SK-N-SH (cell line): Measurements from ENCODE around the gene IL26. TPM values are rescaled to one million over a fixed set of nuclear protein-coding genes. Genes with fewer than 3 reads are reported as not detected.
A peak's percentile ranks its signal among the peaks of the same experiment; 100 is the strongest.

Source experiments
- CTCF ChIA-PET: fragments of 300-600, 350-600 bp; formaldehyde crosslinking; extraction: SDS; loops from one replicate; lab custom pipeline; 2021; lab: Yijun Ruan, JAX
- POLR2A ChIA-PET: fragments of 350-600 bp; sonication (Branson Sonifier 250); formaldehyde crosslinking; extraction: SDS; loops from one replicate; lab custom pipeline; 2020; ENCODE audit warnings: antibody characterized with exemption, inconsistent platforms; lab: Yijun Ruan, JAX
- DNase-seq: peaks from one replicate; pipeline ENCODE4 v3.0.0; 2012
- H2AFZ ChIP-seq: fragments of 200-600 bp; sonication (generic); 2 replicates; pipeline ENCODE4 v1.8.1; 2016; ENCODE audit warnings: antibody characterized with exemption, mild to moderate bottlenecking, low read depth
- H3F3A ChIP-seq: fragments of 200-600 bp; sonication (generic); replicated peaks from 2 replicates; pipeline ENCODE3; 2016; ENCODE audit warnings: antibody characterized with exemption, mild to moderate bottlenecking; ENCODE audit not compliant: insufficient read depth
- H3K27ac ChIP-seq, 2 experiments: fragments of 200-500 bp in 1 of 2; fragments of 200-600 bp in 1 of 2; sonication (Bioruptor generic) in 1 of 2; sonication (generic), shearing (Covaris generic) in 1 of 2; 2 replicates each; pipeline versions ENCODE4 v1.5.1 to v1.6.1; 2014 to 2016; ENCODE audit warnings: low read depth in 2 of 2, inconsistent platforms in 1 of 2, low read length in 1 of 2, mild to moderate bottlenecking in 1 of 2, mixed read lengths in 1 of 2
- H3K27me3 ChIP-seq: fragments of 200-600 bp; sonication (generic), shearing (Covaris generic); 2 replicates; pipeline ENCODE4 v1.6.1; 2016; ENCODE audit warnings: mixed run types; ENCODE audit not compliant: insufficient read depth
- H3K36me3 ChIP-seq, 2 experiments: fragments of 200-500 bp in 1 of 2; fragments of 200-600 bp in 1 of 2; sonication (Bioruptor generic) in 1 of 2; sonication (generic) in 1 of 2; replicated peaks in 1 of 2; 2 replicates each; pipeline versions ENCODE3 to v1.5.1; 2014 to 2016; ENCODE audit warnings: low read length in 1 of 2, mild to moderate bottlenecking in 1 of 2; ENCODE audit not compliant: insufficient read depth in 2 of 2, control insufficient read depth in 1 of 2
- H3K4me1 ChIP-seq, 2 experiments: fragments of 200-500 bp in 1 of 2; fragments of 200-600 bp in 1 of 2; sonication (Bioruptor generic) in 1 of 2; sonication (generic), shearing (Covaris generic) in 1 of 2; 2 replicates each; pipeline versions ENCODE4 v1.5.1 to v1.6.1; 2014 to 2016; ENCODE audit warnings: low read depth in 1 of 2, low read length in 1 of 2, mixed run types in 1 of 2; ENCODE audit not compliant: insufficient read depth in 2 of 2, control insufficient read depth in 1 of 2
- H3K4me2 ChIP-seq: fragments of 200-600 bp; sonication (generic), shearing (Covaris generic); 2 replicates; pipeline ENCODE4 v1.6.1; 2017; ENCODE audit warnings: mixed run types
- H3K4me3 ChIP-seq, 2 experiments: fragments of 200-500 bp in 1 of 2; fragments of 200-600 bp in 1 of 2; sonication (Bioruptor generic) in 1 of 2; sonication (generic), shearing (Covaris generic) in 1 of 2; 2 replicates each; pipeline versions ENCODE4 v1.5.1 to v1.8.1; 2014 to 2016; ENCODE audit warnings: low read depth in 2 of 2, inconsistent platforms in 1 of 2, low read length in 1 of 2, mild to moderate bottlenecking in 1 of 2, mixed read lengths in 1 of 2, moderate library complexity in 1 of 2
- H3K79me2 ChIP-seq: fragments of 200-600 bp; sonication (generic); 2 replicates; pipeline ENCODE4 v1.8.1; 2017; ENCODE audit warnings: mild to moderate bottlenecking; ENCODE audit not compliant: insufficient read depth
- H3K9ac ChIP-seq: fragments of 200-600 bp; sonication (generic); 2 replicates; pipeline ENCODE4 v1.6.1; 2017; ENCODE audit warnings: mixed run types
- H3K9me2 ChIP-seq: fragments of 200-600 bp; sonication (generic); 2 replicates; pipeline ENCODE4 v1.6.1; 2017; ENCODE audit warnings: mixed run types
- H3K9me3 ChIP-seq: fragments of 200-600 bp; sonication (generic); 2 replicates; pipeline ENCODE4 v1.6.1; 2017; ENCODE audit warnings: mixed run types, mild to moderate bottlenecking, moderate library complexity
- H4K20me1 ChIP-seq: fragments of 200-600 bp; sonication (generic); 2 replicates; pipeline ENCODE4 v1.6.1; 2017; ENCODE audit warnings: mild to moderate bottlenecking, mixed run types; ENCODE audit not compliant: insufficient read depth
- EZH2phosphoT487 ChIP-seq: fragments of 200-600 bp; sonication (generic); IDR thresholded peaks from 2 replicates; pipeline ENCODE4 v1.6.1; 2017; ENCODE audit warnings: low read depth, mixed run types, mild to moderate bottlenecking, antibody characterized with exemption, moderate library complexity, borderline replicate concordance
- FOSL2 ChIP-seq: IDR thresholded peaks from 2 replicates; pipeline ENCODE4 v1.4.0; 2012; ENCODE audit warnings: low read depth, mild to moderate bottlenecking, moderate library complexity, borderline replicate concordance
- JUND ChIP-seq: IDR thresholded peaks from 2 replicates; pipeline ENCODE4 v1.4.0; 2012
- MEF2A ChIP-seq: IDR thresholded peaks from 2 replicates; pipeline ENCODE4 v1.4.0; 2012; ENCODE audit warnings: low read depth, borderline replicate concordance
- RAD21 ChIP-seq: IDR thresholded peaks from 2 replicates; pipeline ENCODE4 v1.6.1; 2012; ENCODE audit warnings: mild to moderate bottlenecking, low read length
- RFX5 ChIP-seq: IDR thresholded peaks from 2 replicates; pipeline ENCODE4 v1.6.1; 2012; ENCODE audit warnings: mild to moderate bottlenecking, improper control_type of control experiment, low read length
- RXRA ChIP-seq: IDR thresholded peaks from 2 replicates; pipeline ENCODE4 v1.4.0; 2012; ENCODE audit warnings: low read depth, mild to moderate bottlenecking, borderline replicate concordance
- TAF1 ChIP-seq: IDR thresholded peaks from 2 replicates; pipeline ENCODE4 v1.6.1; 2012; ENCODE audit warnings: low read depth, mild to moderate bottlenecking, low read length, moderate library complexity, borderline replicate concordance
- TCF12 ChIP-seq: IDR thresholded peaks from 2 replicates; pipeline ENCODE4 v1.4.0; 2012
- TEAD4 ChIP-seq: IDR thresholded peaks from 2 replicates; pipeline ENCODE4 v1.4.0; 2012; ENCODE audit warnings: mild to moderate bottlenecking, borderline replicate concordance; ENCODE audit not compliant: insufficient read depth
- ZBTB33 ChIP-seq: IDR thresholded peaks from 2 replicates; pipeline ENCODE4 v1.4.0; 2012; ENCODE audit warnings: low read depth, borderline replicate concordance
- WGBS: methylation state at CpG from one replicate; pipeline ENCODE4 v1.1.6; 2017; ENCODE audit warnings: low lambda C conversion rate; 5-methylcytosine and 5-hydroxymethylcytosine counted together
- polyA plus RNA-seq, 3 experiments: library from polyadenylated mRNA; depleted of rRNA; stranded (reverse); fragments of >200 nt; gene quantifications; 2 replicates each; pipeline ENCODE4 v1.2.3, GENCODE V29; 2012
- TF ChIP-seq, protein P1 (sequence below): fragments of 150-350 bp; IDR thresholded peaks from 2 replicates; pipeline ENCODE4 v1.6.1; 2017; ENCODE audit warnings: antibody characterized with exemption, low read length, low read depth, borderline replicate concordance
- TF ChIP-seq, protein P2 (sequence below): fragments of 200-600 bp; sonication (generic); IDR thresholded peaks from 2 replicates; pipeline ENCODE4 v1.6.1; 2017; ENCODE audit warnings: antibody characterized with exemption, mild to moderate bottlenecking, moderate library complexity
- TF ChIP-seq, protein P3 (sequence below): IDR thresholded peaks from 2 replicates; pipeline ENCODE4; 2012

IL26 gene
- polyA plus RNA-seq, 1 of the 3 experiments (the other 2 are of a cell fraction) = not detected

DNA sequence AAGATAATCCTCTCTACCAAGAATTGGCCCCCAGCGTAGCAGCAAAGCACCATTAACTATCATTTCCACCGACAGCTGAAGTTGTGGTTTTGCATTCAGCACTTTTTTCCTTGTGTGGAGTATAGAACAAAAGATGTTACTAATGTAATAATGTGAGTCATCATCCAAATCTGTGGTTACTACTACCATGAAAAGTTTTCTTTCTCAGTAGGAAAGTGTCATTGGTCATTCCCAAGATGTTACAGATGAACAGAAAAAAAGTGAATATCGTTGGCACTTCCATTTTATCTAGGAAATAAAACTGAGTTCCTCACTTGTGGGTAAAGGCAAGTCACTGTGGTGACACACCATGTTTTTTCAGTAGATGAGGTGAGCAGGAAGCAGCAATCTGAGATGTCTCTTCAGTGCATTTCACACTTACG, 35.8 kb downstream of the IL26 start:
- Histone ChIP-seq H3K9me3 (no peaks in the 10 kb centered on the region), H3F3A (no peaks in the 10 kb centered on the region), H3K36me3 (no peaks in the 10 kb centered on the region), H3K4me3 (no peak overlapping the region), H3K79me2 (no peaks in the 10 kb centered on the region), H3K4me2 (no peak overlapping the region), H4K20me1 (no peaks in the 10 kb centered on the region), H3K9ac (no peak overlapping the region), H3K27ac (no peak overlapping the region), H3K27me3 (peaks cover 16% of the 10 kb centered on the region; the same call in 1 of the 2 replicates), H3K4me1 (no peaks in the 10 kb centered on the region), H3K9me2 (no peaks in the 10 kb centered on the region), H2AFZ (no peak overlapping the region)
- WGBS = 29% methylated on average over 4 of the region's 4 CpGs
- ChIA-PET POLR2A (no interaction called here), CTCF (interaction anchor here (1.0 kb wide), 1 partner anchor 8 kb away, joined by 3 read pairs; no protein-coding TSS in a partner anchor)
- TF ChIP-seq RFX5 (no peak), TCF12 (peak; percentile 46; the same call in 1 of the 2 replicates), RAD21 (no peak), TAF1 (no peak), TEAD4 (0 out of 2 replicates have a peak, but pooled peaks have one; percentile 13), JUND (peak; percentile 51), MEF2A (0 out of 2 replicates have a peak, but pooled peaks have one; percentile 18), FOSL2 (peak; percentile 47; the same call in 1 of the 2 replicates)
- TF ChIP-seq, protein P1, sequence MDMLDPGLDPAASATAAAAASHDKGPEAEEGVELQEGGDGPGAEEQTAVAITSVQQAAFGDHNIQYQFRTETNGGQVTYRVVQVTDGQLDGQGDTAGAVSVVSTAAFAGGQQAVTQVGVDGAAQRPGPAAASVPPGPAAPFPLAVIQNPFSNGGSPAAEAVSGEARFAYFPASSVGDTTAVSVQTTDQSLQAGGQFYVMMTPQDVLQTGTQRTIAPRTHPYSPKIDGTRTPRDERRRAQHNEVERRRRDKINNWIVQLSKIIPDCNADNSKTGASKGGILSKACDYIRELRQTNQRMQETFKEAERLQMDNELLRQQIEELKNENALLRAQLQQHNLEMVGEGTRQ = no peak
- TF ChIP-seq, protein P2, sequence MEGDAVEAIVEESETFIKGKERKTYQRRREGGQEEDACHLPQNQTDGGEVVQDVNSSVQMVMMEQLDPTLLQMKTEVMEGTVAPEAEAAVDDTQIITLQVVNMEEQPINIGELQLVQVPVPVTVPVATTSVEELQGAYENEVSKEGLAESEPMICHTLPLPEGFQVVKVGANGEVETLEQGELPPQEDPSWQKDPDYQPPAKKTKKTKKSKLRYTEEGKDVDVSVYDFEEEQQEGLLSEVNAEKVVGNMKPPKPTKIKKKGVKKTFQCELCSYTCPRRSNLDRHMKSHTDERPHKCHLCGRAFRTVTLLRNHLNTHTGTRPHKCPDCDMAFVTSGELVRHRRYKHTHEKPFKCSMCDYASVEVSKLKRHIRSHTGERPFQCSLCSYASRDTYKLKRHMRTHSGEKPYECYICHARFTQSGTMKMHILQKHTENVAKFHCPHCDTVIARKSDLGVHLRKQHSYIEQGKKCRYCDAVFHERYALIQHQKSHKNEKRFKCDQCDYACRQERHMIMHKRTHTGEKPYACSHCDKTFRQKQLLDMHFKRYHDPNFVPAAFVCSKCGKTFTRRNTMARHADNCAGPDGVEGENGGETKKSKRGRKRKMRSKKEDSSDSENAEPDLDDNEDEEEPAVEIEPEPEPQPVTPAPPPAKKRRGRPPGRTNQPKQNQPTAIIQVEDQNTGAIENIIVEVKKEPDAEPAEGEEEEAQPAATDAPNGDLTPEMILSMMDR = no peak
- TF ChIP-seq, protein P3, sequence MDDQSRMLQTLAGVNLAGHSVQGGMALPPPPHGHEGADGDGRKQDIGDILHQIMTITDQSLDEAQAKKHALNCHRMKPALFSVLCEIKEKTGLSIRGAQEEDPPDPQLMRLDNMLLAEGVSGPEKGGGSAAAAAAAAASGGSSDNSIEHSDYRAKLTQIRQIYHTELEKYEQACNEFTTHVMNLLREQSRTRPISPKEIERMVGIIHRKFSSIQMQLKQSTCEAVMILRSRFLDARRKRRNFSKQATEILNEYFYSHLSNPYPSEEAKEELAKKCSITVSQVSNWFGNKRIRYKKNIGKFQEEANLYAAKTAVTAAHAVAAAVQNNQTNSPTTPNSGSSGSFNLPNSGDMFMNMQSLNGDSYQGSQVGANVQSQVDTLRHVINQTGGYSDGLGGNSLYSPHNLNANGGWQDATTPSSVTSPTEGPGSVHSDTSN = peak; percentile 58
- no peak for DNase-seq

DNA sequence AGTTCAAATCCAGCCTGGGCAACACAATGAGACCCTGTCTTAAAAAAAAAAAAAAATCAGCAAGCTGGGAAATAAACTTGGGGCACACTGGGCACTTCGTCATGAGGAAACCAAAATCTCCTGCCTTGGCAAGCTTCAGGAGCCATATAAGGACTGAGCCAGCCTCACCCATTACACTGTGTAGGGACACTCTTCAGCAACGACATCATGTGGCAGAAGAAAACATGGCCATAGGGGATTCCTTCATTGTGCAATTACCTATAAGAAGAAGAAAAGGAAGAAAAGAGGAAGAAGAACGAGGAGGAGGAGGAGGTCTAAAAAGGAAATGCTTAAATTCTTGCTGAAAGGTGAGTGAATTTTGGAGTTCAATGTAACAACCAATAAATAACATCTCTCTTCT, 40.0 kb downstream of the IL26 start:
- Histone ChIP-seq H3K27me3 (peaks cover 16% of the 10 kb centered on the region; the same call in 1 of the 2 replicates), H3K4me3 (no peak overlapping the region), H3K27ac (no peak overlapping the region), H3K9me3 (no peaks in the 10 kb centered on the region), H3K4me1 (no peaks in the 10 kb centered on the region), H3K79me2 (no peaks in the 10 kb centered on the region), H2AFZ (no peak overlapping the region)
- no peak for DNase-seq
- WGBS = 12% methylated on average over 3 of the region's 3 CpGs
- TF ChIP-seq ZBTB33 (no peak), RXRA (no peak), JUND (no peak), TCF12 (no peak), EZH2phosphoT487 (no peak)
- TF ChIP-seq, all 33 proteins: peak for 0
- Histone ChIP-seq H3K4me2 (no peak overlapping the region), H4K20me1 (no peaks in the 10 kb centered on the region), H3F3A (no peaks in the 10 kb centered on the region), H3K9me2 (no peaks in the 10 kb centered on the region), H3K9ac (no peak overlapping the region), H3K36me3 (no peaks in the 10 kb centered on the region)
- POLR2A ChIA-PET = no interaction called here
- CTCF ChIA-PET = no interaction called here
